CD4-positive, alpha-beta T cell treated with Interleukin-17A for 4 hours (primary cell): Measurements from ENCODE around the gene TTLL1.
A peak's percentile ranks its signal among the peaks of the same experiment; 100 is the strongest.
"Not testable (repeated sequence)": the region's sequence is repeated elsewhere in the genome, so short reads cannot be mapped to it uniquely, and the experiment has no call there.

Experiments used
- DNase-seq: peaks from one replicate; pipeline ENCODE4 v3.0.0-alpha.2; 2020; ENCODE audit warnings: mixed read lengths

Gene TTLL1

GRCh38 chr22:43109921-43110443 lies 20.8 kb upstream of the TTLL1 start:
- no peak for DNase-seq

- DNase-seq: no peak
Observed at GRCh38 chr22:43109511-43109910, 20.3 kb upstream of the TTLL1 start.

- no peak for DNase-seq
Observed at GRCh38 chr22:43106302-43106701, 17.1 kb upstream of the TTLL1 start.

GRCh38 chr22:43104950-43105349 lies 15.8 kb upstream of the TTLL1 start:
- not testable (repeated sequence) for DNase-seq

- DNase-seq: peak; percentile 26
Observed at GRCh38 chr22:43104056-43104625, 14.9 kb upstream of the TTLL1 start.

GRCh38 chr22:43101306-43101705 lies 12.1 kb upstream of the TTLL1 start:
- DNase-seq: no peak

GRCh38 chr22:43100225-43100624 lies 11.0 kb upstream of the TTLL1 start:
- DNase-seq: no peak

- DNase-seq: no peak
Observed at GRCh38 chr22:43099095-43099494, 9.9 kb upstream of the TTLL1 start.

GRCh38 chr22:43098356-43098755 lies 9.2 kb upstream of the TTLL1 start:
- no peak for DNase-seq

- DNase-seq: no peak
Observed at GRCh38 chr22:43096420-43096819, 7.2 kb upstream of the TTLL1 start.

- DNase-seq: no peak
Observed at GRCh38 chr22:43094551-43094950, 5.4 kb upstream of the TTLL1 start.

- DNase-seq: no peak
Observed at GRCh38 chr22:43094085-43094484, 4.9 kb upstream of the TTLL1 start.

- DNase-seq: no peak
Observed at GRCh38 chr22:43092085-43092484, 2.9 kb upstream of the TTLL1 start.

- DNase-seq: peak; percentile 50
Observed at GRCh38 chr22:43090130-43090789, 1.1 kb upstream of the TTLL1 start.

GRCh38 chr22:43088627-43088983 lies 586 bp downstream of the TTLL1 start:
- DNase-seq: no peak

GRCh38 chr22:43085658-43086606 lies 3.3 kb downstream of the TTLL1 start:
- DNase-seq: no peak

GRCh38 chr22:43081968-43082367 lies 7.2 kb downstream of the TTLL1 start:
- no peak for DNase-seq

GRCh38 chr22:43080616-43081015 lies 8.6 kb downstream of the TTLL1 start:
- no peak for DNase-seq

- no peak for DNase-seq
Observed at GRCh38 chr22:43079742-43080141, 9.4 kb downstream of the TTLL1 start.

- DNase-seq: no peak
Observed at GRCh38 chr22:43078522-43078921, 10.7 kb downstream of the TTLL1 start.

GRCh38 chr22:43077121-43077877 lies 11.9 kb downstream of the TTLL1 start:
- DNase-seq: no peak

GRCh38 chr22:43066844-43067385 lies 22.3 kb downstream of the TTLL1 start:
- DNase-seq: no peak

- no peak for DNase-seq
Observed at GRCh38 chr22:43066134-43066533, 23.1 kb downstream of the TTLL1 start.
